ENCODE measurements around the gene AHNAK.
A peak's percentile ranks its signal among the peaks of the same experiment; 100 is the strongest.

AHNAK gene

DNA sequence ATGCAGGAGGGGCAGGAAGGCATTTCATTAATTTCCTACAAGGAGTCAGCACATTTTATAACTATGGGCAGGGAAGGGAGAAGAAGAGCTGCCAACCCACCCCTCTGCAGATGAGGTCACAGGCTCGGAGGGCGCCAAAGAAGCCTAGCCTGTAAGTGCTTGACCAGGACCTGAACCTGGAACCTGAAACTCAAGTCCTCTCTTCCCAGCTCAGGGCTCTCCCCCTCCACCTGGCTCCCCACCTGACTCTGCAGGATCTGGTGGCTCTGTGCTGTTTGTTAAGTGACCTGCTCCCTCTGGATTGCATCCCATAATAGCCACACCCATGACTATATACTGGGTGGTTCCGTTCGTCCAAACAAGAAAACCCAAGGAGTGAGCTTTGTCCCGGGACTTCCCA lies 100.5 kb downstream of the AHNAK start:
- no peaks in the 10 kb centered on the region for H3K9me2 ChIP-seq (ENCODE audit: low read depth, low read length)
- H3K4me1 ChIP-seq (ENCODE audit: insufficient read depth, low read length, severe bottlenecking): no peaks in the 10 kb centered on the region
- H3K27me3 ChIP-seq (ENCODE audit: insufficient read depth, low read length): 0 out of 2 replicates have a peak, but pooled peaks cover 11% of the 10 kb centered on the region
- no peak overlapping the region for H3K9ac ChIP-seq (ENCODE audit: low read length)
- no peak overlapping the region for H2AFZ ChIP-seq (ENCODE audit: low read length)
- no peak overlapping the region for H3K27ac ChIP-seq (ENCODE audit: low read depth, low read length, poor library complexity, severe bottlenecking)
- no peak overlapping the region for H3K4me3 ChIP-seq (ENCODE audit: low read depth, low read length, poor library complexity, severe bottlenecking)
- no peaks in the 10 kb centered on the region for H4K20me1 ChIP-seq (ENCODE audit: insufficient read depth, low read length)
- H3F3A ChIP-seq (ENCODE audit: insufficient read depth, low read length): no peaks in the 10 kb centered on the region
- no peak overlapping the region for H3K4me2 ChIP-seq (ENCODE audit: low read length)
- no peaks in the 10 kb centered on the region for H3K9me3 ChIP-seq (ENCODE audit: low read length)
- no peaks in the 10 kb centered on the region for H3K36me3 ChIP-seq (ENCODE audit: insufficient read depth, low read length)
- no peaks in the 10 kb centered on the region for H3K79me2 ChIP-seq (ENCODE audit: insufficient read depth, low read length)
- no peak for TF ChIP-seq EZH2 (IDR thresholded peaks at IDR 0.05; ENCODE audit: borderline replicate concordance, low read length)
- TF ChIP-seq, protein P1, sequence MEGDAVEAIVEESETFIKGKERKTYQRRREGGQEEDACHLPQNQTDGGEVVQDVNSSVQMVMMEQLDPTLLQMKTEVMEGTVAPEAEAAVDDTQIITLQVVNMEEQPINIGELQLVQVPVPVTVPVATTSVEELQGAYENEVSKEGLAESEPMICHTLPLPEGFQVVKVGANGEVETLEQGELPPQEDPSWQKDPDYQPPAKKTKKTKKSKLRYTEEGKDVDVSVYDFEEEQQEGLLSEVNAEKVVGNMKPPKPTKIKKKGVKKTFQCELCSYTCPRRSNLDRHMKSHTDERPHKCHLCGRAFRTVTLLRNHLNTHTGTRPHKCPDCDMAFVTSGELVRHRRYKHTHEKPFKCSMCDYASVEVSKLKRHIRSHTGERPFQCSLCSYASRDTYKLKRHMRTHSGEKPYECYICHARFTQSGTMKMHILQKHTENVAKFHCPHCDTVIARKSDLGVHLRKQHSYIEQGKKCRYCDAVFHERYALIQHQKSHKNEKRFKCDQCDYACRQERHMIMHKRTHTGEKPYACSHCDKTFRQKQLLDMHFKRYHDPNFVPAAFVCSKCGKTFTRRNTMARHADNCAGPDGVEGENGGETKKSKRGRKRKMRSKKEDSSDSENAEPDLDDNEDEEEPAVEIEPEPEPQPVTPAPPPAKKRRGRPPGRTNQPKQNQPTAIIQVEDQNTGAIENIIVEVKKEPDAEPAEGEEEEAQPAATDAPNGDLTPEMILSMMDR (IDR thresholded peaks at IDR 0.05; ENCODE audit: low read length): no peak

GRCh38 chr11:62445314-62445740 lies 101.3 kb downstream of the AHNAK start:
- Histone ChIP-seq H2AFZ (ENCODE audit: low read length) (no peak overlapping the region), H3K36me3 (ENCODE audit: insufficient read depth, low read length) (no peaks in the 10 kb centered on the region), H3K9me2 (ENCODE audit: low read depth, low read length) (no peaks in the 10 kb centered on the region), H3F3A (ENCODE audit: insufficient read depth, low read length) (no peaks in the 10 kb centered on the region), H4K20me1 (ENCODE audit: insufficient read depth, low read length) (no peaks in the 10 kb centered on the region), H3K4me2 (ENCODE audit: low read length) (no peak overlapping the region), H3K27me3 (ENCODE audit: insufficient read depth, low read length) (0 out of 2 replicates have a peak, but pooled peaks cover 11% of the 10 kb centered on the region), H3K9ac (ENCODE audit: low read length) (no peak overlapping the region), H3K9me3 (ENCODE audit: low read length) (no peaks in the 10 kb centered on the region), H3K4me1 (ENCODE audit: insufficient read depth, low read length, severe bottlenecking) (no peaks in the 10 kb centered on the region), H3K79me2 (ENCODE audit: insufficient read depth, low read length) (no peaks in the 10 kb centered on the region), H3K27ac (ENCODE audit: low read depth, low read length, poor library complexity, severe bottlenecking) (no peak overlapping the region), H3K4me3 (ENCODE audit: low read depth, low read length, poor library complexity, severe bottlenecking) (no peak overlapping the region)
- no peak for TF ChIP-seq EZH2 (IDR thresholded peaks at IDR 0.05; ENCODE audit: borderline replicate concordance, low read length)

- H4K20me1 ChIP-seq (ENCODE audit: insufficient read depth, low read length): no peaks in the 10 kb centered on the region
- no peaks in the 10 kb centered on the region for H3K9me2 ChIP-seq (ENCODE audit: low read depth, low read length)
- H3K27me3 ChIP-seq (ENCODE audit: insufficient read depth, low read length): 0 out of 2 replicates have a peak, but pooled peaks cover 11% of the 10 kb centered on the region
- H3K79me2 ChIP-seq (ENCODE audit: insufficient read depth, low read length): no peaks in the 10 kb centered on the region
- H3F3A ChIP-seq (ENCODE audit: insufficient read depth, low read length): no peaks in the 10 kb centered on the region
- no peak overlapping the region for H2AFZ ChIP-seq (ENCODE audit: low read length)
- no peaks in the 10 kb centered on the region for H3K36me3 ChIP-seq (ENCODE audit: insufficient read depth, low read length)
- no peak overlapping the region; the same call in 1 of the 2 replicates for H3K9ac ChIP-seq (ENCODE audit: low read length)
- H3K9me3 ChIP-seq (ENCODE audit: low read length): no peaks in the 10 kb centered on the region
- no peak overlapping the region for H3K27ac ChIP-seq (ENCODE audit: low read depth, low read length, poor library complexity, severe bottlenecking)
- peak overlapping the region; percentile 28; the same call in 1 of the 2 replicates for H3K4me2 ChIP-seq (ENCODE audit: low read length)
- peak overlapping the region; percentile 38 for H3K4me3 ChIP-seq (ENCODE audit: low read depth, low read length, poor library complexity, severe bottlenecking)
- TF ChIP-seq, protein P1 (IDR thresholded peaks at IDR 0.05; ENCODE audit: low read length): no peak
- no peak for TF ChIP-seq EZH2 (IDR thresholded peaks at IDR 0.05; ENCODE audit: borderline replicate concordance, low read length)
- H3K4me1 ChIP-seq (ENCODE audit: insufficient read depth, low read length, severe bottlenecking): no peaks in the 10 kb centered on the region
Observed at GRCh38 chr11:62444835-62445234, 101.8 kb downstream of the AHNAK start.

DNA sequence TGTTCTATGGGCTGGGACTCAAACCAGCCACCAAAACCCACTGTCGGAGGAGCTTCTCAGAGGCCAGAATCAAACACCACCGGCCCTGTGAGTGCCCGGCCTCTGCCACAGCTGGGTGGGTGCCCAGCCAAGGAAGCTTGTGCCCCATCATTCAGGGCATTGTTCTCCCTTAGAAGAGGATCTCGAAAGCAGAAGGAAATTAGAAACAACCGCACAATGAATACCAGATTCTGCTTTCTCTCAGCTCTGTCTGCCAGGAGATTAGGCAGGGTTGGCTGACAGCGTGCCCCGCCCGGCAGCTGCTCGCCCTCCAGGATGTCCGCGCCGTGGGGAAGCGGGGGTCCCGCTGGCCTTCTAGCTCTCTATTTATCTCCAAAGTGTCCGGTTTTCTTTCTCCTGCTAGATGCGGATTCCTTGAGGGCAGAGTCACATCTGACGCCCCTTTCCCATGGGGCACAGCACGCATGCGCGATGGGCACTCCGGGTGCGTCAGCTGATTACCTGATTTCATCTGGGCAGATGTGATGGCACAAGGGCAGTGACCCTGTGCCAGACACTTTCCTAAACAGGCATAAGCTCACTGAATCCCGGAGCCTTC lies 102.3 kb downstream of the AHNAK start:
- no peaks in the 10 kb centered on the region for H4K20me1 ChIP-seq (ENCODE audit: insufficient read depth, low read length)
- no peak overlapping the region for H2AFZ ChIP-seq (ENCODE audit: low read length)
- no peak overlapping the region for H3K27ac ChIP-seq (ENCODE audit: low read depth, low read length, poor library complexity, severe bottlenecking)
- H3K79me2 ChIP-seq (ENCODE audit: insufficient read depth, low read length): no peaks in the 10 kb centered on the region
- H3K9ac ChIP-seq (ENCODE audit: low read length): no peak overlapping the region; the same call in 1 of the 2 replicates
- no peaks in the 10 kb centered on the region for H3F3A ChIP-seq (ENCODE audit: insufficient read depth, low read length)
- H3K4me3 ChIP-seq (ENCODE audit: low read depth, low read length, poor library complexity, severe bottlenecking): peak overlapping the region; percentile 38
- TF ChIP-seq, protein P1 (IDR thresholded peaks at IDR 0.05; ENCODE audit: low read length): no peak
- no peak for TF ChIP-seq EZH2 (IDR thresholded peaks at IDR 0.05; ENCODE audit: borderline replicate concordance, low read length)
- no peaks in the 10 kb centered on the region for H3K36me3 ChIP-seq (ENCODE audit: insufficient read depth, low read length)
- H3K9me3 ChIP-seq (ENCODE audit: low read length): no peaks in the 10 kb centered on the region
- H3K4me1 ChIP-seq (ENCODE audit: insufficient read depth, low read length, severe bottlenecking): no peaks in the 10 kb centered on the region
- peak overlapping the region; percentile 28; the same call in 1 of the 2 replicates for H3K4me2 ChIP-seq (ENCODE audit: low read length)
- H3K9me2 ChIP-seq (ENCODE audit: low read depth, low read length): no peaks in the 10 kb centered on the region
- H3K27me3 ChIP-seq (ENCODE audit: insufficient read depth, low read length): 0 out of 2 replicates have a peak, but pooled peaks cover 11% of the 10 kb centered on the region
